CD4-positive, alpha-beta T cell treated with Interleukin-6 at 100 ng/mL for 8 hours (primary cell): ENCODE data around the gene NRF1.
"Not testable (repeated sequence)": the region's sequence is repeated elsewhere in the genome, so short reads cannot be mapped to it uniquely, and the experiment has no call there.

Experiments used
- DNase-seq: peaks from one replicate; pipeline ENCODE4 v3.0.0-alpha.2; 2020; ENCODE audit warnings: mixed read lengths, low spot score

NRF1 gene

DNA sequence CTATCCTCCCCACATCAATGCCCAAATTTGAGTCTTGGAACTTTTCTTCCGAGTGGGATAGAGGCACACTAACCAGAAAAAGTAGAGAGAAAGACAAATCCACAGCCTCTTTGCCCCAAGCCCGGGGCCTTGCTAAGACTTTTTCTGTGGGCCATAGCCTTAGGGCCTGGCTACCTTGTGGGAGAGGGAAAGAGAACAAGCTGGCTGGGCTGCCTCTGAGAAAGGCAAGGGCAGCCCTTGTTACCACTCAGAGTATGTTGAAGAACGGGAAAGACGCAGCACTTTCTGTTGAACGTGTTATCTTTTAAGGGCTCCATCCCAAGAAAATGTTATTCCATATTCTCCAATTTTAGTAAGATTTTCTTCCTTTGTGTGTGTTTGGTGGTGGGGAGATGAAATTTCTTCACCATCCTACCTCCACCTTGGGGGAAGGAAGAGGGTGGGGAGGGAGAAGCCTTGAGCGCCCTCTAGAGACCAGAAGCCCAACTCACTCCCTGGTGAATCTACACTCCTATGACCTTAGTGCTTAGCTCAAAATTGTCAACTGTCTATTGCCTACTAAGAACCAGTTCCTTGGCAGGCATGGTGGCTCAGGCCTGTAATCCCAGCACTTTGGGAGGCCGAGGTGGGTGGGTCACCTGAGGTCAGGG lies 3.9 kb upstream of the NRF1 start:
- peak; percentile 32 for DNase-seq

DNA sequence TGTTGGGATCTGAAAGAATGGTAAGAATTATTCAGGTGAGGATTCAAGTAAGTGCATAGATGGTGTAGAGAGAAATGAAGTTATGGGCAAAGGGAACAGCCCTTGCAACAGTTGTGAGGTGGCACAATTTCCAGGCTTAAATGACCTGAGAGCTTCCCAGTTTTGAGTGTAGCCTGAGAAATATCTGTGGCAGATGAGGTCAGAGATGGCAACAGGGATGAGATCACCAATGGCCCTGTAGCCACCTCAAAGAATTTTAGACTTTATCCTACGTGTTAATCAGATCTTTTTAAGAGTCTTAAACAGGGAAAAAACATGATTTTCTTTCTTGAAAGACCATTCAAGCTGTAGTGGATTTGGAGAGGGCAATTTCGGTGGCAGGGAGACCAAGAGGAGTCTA lies 1.9 kb upstream of the NRF1 start:
- no peak for DNase-seq

DNA sequence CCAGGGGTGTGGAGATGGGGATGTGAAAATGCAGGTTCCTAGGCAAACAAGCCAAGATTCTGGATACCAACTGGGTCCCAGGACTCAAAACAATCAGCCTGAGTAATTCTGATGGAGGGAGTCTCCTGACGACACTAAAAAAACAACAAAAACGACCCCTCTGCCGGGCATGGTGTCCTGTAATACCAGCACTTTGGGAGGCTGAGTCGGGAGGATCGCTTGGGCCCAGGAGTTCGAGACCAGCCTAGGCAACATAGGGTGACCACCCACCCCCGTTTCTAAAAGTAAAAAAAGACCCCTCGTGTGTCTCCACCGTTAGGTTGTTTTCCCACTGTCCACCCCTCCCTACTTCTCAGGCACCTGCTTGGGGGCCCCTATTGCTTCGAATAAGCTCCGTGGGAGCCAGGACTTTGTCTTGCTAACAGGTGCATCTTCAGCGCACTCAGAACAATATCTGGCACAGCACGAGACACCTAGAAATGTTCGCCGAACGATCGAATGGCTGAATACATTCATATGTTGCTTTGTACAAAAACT lies 743 bp upstream of the NRF1 start:
- no peak for DNase-seq

DNA sequence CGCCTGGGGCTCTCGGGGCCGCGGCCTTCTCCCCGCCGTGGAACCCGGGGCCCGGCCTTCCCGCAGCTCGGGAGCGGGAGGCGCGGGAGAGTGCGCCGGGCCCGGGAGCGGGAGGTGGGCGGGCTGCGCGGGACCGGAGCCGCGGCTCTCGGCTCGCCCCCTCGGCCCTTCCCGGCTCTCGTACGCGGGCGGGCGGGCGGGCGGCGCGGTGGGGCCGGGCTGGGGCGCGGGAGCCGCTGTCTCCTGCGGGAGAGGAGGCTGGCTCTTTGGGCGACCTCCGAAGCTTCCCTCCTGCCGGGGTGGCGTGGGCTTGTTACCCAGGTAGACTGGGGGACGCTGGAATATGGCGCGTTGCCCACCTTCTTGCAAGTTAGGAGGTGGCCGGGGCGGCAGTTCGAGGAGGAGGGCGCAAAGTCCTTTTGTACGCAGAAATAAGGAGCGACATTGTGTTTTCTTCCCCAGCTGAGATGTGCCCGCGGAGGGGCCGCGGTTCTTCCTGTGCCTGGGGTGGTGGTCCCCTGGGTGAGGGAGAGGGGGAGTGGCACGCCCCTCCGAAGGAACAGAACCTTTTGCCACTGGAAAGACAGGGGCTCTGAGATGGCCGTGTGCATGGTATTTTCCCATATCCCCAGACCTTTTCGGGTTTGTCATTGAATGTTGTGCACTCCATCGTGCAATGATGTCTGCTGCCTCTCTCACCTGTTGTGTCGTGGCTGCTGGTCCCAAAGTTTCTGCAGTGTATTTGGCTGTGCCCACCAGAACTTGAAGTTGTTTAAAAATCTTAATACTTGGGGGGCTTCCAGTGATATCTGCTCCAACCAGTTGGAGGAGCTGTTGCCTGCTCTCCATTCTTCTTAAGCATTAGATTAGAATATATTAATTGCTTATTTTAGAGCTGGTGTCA lies 844 bp downstream of the NRF1 start:
- DNase-seq: peak; percentile 11

DNA sequence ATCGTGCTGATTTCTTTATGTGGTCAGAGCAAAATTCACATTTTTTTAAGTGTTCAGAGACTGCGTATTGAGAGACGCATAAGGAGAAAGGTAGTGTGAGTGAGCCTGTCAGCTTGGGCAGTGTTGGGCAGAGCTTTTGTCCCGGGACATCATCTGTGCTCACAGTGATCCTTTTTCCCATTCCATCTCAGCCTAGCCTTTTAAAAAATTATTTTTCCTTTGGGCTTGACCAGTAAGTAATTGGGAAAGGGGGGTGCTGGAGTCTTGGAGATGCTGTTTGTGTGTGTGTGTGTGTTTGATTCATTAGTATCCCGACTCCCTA lies 1.5 kb downstream of the NRF1 start:
- DNase-seq: no peak

DNA sequence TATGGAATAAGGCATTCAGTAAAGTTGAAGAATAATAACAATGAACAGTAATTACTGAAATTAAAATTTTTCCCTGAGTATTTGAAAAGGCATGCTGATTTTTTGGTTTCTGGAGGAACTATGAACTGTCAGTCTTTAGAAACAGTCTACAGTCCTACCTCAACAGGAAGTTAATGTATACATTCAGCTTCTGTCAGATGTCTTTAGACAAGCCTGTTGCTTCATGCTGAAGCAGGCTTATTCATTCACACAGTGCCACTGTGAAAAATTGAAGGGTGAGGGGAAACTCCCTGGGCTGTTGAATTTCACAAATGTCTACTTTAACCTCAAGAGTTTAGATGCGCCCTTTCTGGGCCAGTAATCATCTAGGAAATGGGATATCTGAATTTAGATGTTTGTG lies 3.5 kb downstream of the NRF1 start:
- no peak for DNase-seq

DNA sequence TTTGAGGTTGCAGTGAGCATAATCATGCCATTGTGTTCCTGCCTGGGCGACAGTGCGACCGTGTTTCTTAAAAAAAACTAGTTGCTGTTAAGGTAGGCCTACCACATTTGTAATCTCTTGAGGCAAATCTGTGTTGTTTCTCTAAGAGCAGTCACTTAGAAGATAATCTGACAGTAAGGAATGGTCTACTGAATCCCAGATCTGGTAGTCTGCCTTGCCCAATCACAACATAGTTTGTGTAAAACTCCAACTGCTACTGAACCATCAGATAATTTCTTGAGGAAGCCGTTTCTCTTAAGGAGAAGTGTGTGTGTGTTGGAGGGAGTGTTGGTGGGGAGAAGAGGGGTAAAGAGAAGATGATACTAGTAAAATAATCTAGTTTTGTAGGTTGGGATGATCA lies 5.0 kb downstream of the NRF1 start:
- DNase-seq: no peak

DNA sequence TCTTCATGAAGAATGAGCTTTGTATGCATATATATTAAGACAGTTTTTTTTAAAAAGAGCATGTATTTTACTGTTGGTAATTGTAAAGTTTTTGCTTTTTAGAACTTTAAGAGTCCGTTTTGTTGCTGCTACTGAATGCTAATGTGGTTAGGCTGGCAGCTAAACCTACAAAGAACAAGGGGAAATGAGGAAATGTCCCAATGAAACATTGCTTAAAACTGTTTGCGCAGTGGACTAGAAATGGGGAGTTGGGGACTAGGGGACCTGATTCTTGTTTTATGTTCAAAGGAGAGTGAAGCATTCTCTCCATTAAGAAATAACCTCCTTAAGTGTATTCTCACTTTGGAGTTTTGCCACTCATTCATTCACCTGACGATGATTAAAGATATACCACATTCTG lies 5.7 kb downstream of the NRF1 start:
- DNase-seq: no peak

DNA sequence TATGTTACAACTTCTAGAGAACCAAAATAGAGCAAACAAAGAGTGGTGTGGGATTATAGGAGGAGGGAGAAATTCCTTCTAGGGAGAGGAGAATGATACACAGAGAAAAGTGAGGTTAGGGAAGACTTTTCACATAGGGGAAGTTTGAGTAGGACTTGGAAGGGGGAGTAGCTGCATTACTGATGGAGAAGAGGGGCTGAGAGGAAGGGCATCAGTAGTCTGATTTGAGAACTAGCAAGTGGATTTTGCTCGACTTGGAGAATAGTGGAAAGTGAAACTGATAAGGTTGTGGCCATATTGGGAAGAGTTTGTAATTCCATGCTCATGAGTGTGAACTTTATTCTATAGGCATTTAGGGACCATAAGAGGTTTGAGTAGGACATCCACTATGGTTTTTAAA lies 6.1 kb downstream of the NRF1 start:
- DNase-seq: no peak

DNA sequence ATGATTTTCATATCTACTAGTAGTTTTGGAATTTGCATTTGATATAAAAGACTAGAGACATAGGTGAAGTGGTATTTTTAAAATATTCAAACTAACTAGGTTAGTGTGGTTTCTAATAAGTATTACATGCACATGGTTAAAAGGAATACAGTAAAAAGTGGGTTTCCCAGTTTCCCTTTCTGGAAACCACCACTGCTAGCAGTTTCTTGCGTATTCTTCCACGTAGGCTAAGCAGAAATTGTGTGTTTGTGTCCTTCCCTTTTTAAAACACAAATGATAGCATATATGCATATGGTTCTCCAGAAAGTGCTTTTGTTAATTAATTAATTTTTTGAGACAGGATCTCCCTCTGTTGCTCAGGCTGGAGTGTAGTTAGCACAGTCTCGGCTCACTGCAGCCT lies 15.4 kb downstream of the NRF1 start:
- DNase-seq: no peak

DNA sequence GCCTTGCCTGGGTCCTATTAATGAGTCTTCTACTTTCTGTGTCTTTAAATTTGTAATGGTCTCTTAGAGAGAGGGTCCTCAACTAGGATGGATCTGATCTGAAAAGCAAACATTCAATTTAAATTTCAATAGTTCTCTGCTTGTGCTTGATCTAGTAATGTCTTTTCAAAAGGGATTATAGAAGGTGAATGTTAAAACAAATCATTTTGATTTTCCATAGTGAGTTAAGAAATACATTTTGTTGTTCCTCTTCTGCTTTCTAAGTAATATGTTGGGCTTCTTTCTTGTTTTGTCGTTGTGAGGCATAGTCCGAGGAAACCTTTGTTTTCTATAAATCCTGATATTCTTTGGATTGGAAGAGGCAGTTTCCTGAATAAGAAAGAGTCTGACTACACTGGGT lies 18.8 kb downstream of the NRF1 start:
- no peak for DNase-seq

DNA sequence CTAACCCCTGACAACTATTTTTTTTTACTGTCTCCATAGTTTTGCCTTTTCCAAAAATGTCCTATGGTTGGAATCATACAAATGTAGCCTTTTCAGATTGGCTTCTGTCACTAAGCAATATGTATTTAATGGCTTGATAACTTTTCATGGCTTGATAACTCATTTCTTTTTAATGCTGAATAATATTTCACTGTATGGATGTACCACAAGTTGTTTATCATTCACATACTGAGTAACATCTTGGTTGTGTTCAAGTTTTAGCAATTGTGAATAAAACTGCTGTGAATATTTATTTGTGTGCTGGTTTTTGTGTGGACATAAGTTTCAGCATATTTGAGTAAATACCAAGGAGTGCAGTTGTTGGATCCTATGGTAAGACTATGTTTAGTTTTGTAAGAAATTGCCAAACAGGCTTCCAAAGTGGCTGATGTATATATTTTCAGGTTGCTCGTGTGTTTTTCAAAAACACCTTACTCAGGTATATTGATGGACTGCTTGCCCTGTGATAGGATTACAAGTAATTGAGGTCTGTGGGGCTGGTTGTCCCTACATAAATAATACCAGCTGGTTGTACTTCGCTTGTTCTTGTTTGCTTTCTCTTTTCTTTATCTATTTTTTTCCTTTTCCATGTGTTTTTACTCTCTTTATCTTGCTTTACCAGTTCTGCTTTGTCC lies 23.0 kb downstream of the NRF1 start:
- DNase-seq: no peak

DNA sequence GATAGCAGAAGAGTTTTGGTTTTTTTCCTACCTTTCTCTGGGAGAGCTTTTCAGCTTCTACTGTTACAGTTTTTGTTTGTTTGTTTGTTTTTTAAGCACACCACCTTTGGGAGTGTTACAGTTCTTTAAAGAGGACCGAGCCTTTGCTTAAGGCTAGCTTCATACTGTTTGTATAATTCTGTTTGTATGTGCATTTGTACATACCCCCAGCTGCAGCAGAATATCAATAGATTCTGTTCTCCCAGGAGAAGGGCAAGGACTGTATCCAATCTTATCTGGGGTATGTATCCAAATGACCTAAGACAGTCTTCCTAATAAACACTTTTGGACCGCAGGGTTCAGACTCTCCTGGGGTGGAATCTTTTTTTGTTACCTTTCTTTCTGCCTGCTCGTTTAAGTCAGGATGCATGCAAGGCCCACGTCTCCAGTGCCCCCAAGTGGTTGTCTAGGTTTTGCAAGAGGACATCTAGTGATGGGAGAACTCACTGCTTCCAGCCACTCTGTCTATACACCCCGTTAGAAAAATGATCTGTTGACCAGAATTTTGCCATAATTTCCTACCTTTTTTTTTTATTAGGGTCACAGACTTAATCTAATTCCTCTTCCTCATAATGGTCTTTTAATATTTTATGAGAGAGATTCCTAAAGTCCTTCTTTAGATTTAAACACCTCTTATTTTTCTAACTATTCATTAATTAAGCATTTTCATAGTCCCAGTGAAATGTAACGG lies 23.9 kb downstream of the NRF1 start:
- peak; percentile 68 for DNase-seq

DNA sequence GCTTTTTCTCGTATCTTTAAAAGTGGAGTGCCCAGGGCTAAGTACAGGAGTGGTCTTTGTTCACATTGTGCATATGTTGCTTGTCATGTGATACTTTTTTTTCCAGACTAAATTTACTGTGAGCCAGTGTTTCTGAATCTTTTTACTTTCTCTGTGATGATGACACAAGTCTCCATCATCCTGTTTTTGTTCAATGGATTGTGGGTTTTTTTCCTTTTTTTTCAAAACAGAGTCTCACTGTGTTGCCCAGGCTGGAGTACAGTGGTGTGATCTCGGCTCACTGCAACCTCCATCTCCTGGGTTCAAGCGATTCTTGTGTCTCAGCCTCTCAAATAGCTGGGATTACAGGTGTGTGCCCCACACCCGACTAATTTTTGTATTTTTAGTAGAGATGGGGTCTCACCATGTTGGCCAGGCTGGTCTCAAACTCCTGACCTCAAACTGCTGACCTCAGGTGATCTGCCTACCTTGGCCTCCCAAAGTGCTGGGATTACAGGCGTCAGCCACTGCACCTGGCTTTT lies 24.6 kb downstream of the NRF1 start:
- not testable (repeated sequence) for DNase-seq

DNA sequence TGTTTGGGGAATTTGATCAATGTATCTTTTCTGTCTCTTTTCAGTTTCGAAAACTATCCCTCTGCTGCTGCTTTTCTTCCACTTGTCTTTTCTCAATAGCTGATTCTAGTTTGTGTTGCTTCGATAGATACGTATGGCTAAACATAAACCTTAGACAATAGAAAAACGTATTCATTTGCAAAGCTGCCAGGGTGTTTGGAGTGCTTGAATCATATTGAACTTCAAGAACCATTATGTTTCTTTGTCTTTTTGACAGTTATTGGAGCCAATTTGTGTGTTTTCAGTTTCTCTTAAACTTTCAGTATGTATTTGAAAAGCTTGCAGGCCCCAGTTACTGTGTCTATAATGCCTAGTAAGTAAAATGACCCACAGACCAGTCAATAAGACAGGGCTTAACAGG lies 25.1 kb downstream of the NRF1 start:
- DNase-seq: no peak

DNA sequence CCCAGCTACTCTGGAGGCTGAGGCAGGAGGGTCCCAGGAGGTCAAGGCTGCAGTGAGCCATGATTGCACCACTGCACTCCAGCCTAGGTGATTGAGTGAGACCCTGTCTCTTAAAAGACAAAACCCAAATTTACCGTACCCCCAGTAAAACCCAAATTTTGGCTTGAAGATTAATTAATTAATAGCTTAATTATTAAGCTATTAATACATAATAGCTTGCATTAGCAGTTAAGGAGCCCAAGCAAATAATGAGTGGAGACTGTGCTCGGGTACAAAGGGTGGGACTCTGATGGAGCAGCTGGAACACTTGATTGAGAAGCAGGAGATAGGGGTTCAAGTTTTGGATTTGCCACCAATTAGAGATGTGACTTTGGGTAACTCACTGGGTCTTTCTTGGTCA lies 28.9 kb downstream of the NRF1 start:
- no peak for DNase-seq

DNA sequence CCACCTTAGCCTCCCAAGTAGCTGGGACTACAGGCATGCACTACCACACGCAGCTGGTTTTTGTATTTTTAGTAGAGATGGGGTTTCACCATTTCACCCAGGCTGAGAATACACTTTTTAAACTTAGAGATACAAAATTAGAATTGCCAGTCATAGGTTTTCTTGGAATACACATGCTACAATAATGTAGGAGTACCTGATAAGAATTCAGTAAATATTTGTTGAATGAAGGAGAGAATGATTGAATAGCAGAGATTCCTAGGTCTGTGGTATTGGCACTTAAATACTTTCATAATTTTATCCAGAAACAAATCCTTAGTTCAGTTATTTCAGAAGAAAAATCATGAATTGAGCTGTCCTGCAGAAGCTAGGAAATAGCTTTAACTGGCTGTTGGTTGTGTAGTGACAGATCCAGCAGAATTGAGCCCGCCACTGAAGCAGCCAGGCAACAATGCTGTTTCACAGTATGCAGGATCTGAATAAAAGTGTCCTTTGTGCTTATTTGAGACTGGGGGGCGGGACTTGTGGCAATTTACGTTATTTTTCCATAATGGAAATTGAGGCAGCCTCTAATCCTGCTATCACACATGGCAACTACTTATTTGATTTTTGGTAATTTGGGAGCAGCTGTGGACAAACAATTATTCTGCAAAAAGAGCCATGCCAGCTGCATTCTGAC lies 31.5 kb downstream of the NRF1 start:
- no peak for DNase-seq

DNA sequence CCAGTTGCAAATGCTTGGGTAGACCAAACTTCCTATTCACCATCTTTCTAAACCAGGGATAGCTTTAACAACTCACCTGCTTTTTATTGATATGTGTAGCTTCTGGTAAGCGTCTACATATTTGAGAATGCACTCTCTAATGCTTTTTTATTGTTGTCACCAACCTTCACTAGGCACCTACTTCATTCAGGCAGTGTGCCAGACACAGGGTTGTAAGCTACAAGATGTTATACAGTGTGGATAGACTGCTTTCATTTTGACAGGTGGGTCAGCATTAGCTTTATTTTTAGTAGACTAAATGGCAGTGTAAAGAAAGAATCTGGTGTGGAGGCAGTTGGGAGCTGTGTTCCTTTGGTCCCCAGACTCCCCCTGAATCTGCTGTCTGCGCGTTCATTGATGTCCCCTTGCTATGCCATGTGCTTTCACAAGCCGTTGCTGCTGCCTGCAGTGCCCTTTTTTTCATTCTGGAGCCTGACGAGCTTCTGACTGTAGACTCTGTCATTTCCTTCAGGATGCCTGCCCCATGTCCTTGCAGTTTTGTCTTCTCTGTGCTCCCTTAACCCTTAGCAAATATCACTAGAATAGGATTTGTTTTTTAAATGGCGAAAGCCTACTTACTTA lies 32.1 kb downstream of the NRF1 start:
- DNase-seq: no peak

DNA sequence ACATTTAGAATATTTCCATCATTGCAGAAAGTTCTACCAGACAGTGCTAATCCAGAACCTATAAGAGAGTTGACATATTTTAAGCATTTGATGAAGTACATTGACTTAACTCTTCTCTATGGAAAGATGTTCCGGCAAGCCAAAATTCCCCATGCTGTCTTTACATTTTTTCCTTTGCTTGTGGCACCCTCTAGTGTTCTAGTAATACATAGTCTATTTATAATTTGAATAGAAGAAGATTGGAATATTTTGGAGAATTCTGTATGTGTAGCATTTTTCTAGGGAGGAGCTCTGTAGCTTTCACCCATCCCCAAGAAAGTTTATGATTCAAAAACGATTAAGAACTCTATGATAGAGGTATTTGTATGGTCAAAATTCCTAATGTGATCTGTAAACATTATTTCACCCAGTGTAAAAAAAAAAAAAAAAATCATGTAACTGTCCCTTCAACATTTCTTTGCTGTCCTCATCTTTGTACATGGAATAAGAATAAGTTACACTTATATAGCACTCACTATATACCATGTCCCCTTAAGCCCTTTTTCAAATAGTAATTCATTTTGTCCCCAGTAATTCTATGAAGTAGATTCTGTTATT lies 33.2 kb downstream of the NRF1 start:
- DNase-seq: no peak

DNA sequence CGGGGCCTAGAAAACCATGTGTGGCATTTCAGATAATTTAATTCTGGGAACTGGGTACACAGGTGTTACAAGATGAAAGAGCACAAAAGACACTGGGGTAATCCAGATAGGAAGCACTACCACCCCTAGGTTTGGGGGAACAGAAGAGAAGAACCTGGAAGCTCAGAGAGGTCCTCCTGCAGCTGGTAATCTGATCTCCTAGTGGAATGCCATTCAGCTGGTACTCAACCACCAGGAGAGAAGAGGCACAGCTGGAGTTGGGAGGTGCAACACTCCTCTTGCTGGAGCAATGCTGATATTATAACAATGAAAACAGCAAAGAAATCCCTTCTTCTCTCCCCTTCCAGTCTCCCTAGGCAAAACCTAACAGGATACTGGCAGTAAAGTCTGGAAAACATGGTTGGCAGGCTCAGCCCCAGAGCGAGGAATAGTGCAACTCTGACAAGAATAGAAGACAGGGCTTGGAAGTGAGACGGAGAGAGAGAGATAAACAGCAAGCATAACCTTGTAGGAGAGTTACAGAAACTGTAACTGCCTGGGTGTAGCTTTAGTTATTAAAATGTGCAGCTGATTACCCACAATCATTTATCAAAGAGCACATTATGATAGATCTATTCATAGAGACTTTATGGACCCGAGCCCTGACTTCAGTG lies 35.0 kb downstream of the NRF1 start:
- DNase-seq: no peak
